Measurements from ENCODE around the gene ASPA. TPM values are rescaled to one million over a fixed set of nuclear protein-coding genes. Genes with fewer than 3 reads are reported as not detected.

Gene ASPA
- total RNA-seq, 1 experiment from 2014 or later, result 0.04 TPM

GRCh38 chr17:3539881-3540540 is 64.2 kb downstream of the ASPA start:
- Mint-ChIP-seq H3K27ac (no peak overlapping the region), H3K4me1 (peaks cover 11% of the 10 kb centered on the region), H3K36me3 (no peaks in the 10 kb centered on the region), H3K4me3 (no peak overlapping the region), H3K27me3 (ENCODE audit: low read depth) (peaks cover 3% of the 10 kb centered on the region; the same call in 1 of the 2 replicates), H3K9me3 (peaks cover 7% of the 10 kb centered on the region)
- ChIA-PET CTCF (no interaction called here), POLR2A (no interaction called here)
- ATAC-seq (0 out of 2 replicates have a peak, but pooled peaks have one; percentile 9), DNase-seq (ENCODE audit: low spot score) (no peak)
- no peak for TF ChIP-seq ZNF423 (CRISPR knock-in tag; IDR thresholded peaks at IDR 0.05)
- TF ChIP-seq ZNF396 (CRISPR knock-in tag; IDR thresholded peaks at IDR 0.05; ENCODE audit: borderline replicate concordance), result no peak
- TF ChIP-seq, protein P1, sequence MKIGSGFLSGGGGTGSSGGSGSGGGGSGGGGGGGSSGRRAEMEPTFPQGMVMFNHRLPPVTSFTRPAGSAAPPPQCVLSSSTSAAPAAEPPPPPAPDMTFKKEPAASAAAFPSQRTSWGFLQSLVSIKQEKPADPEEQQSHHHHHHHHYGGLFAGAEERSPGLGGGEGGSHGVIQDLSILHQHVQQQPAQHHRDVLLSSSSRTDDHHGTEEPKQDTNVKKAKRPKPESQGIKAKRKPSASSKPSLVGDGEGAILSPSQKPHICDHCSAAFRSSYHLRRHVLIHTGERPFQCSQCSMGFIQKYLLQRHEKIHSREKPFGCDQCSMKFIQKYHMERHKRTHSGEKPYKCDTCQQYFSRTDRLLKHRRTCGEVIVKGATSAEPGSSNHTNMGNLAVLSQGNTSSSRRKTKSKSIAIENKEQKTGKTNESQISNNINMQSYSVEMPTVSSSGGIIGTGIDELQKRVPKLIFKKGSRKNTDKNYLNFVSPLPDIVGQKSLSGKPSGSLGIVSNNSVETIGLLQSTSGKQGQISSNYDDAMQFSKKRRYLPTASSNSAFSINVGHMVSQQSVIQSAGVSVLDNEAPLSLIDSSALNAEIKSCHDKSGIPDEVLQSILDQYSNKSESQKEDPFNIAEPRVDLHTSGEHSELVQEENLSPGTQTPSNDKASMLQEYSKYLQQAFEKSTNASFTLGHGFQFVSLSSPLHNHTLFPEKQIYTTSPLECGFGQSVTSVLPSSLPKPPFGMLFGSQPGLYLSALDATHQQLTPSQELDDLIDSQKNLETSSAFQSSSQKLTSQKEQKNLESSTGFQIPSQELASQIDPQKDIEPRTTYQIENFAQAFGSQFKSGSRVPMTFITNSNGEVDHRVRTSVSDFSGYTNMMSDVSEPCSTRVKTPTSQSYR (CRISPR knock-in tag; IDR thresholded peaks at IDR 0.05), result no peak
- TF ChIP-seq ZNF121 (CRISPR knock-in tag; IDR thresholded peaks at IDR 0.05), result no peak
- TF ChIP-seq, protein P2, sequence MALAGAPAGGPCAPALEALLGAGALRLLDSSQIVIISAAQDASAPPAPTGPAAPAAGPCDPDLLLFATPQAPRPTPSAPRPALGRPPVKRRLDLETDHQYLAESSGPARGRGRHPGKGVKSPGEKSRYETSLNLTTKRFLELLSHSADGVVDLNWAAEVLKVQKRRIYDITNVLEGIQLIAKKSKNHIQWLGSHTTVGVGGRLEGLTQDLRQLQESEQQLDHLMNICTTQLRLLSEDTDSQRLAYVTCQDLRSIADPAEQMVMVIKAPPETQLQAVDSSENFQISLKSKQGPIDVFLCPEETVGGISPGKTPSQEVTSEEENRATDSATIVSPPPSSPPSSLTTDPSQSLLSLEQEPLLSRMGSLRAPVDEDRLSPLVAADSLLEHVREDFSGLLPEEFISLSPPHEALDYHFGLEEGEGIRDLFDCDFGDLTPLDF (CRISPR knock-in tag; IDR thresholded peaks at IDR 0.05), result no peak
- TF ChIP-seq IRF2 (CRISPR knock-in tag; IDR thresholded peaks at IDR 0.05; ENCODE audit: borderline replicate concordance, low read depth), result no peak
- TF ChIP-seq NR1H2 (CRISPR knock-in tag; IDR thresholded peaks at IDR 0.05), result no peak
- TF ChIP-seq NFE2L1 (CRISPR knock-in tag; IDR thresholded peaks at IDR 0.05), result no peak
- TF ChIP-seq EMX1 (CRISPR knock-in tag; IDR thresholded peaks at IDR 0.05), result no peak
- no peak for TF ChIP-seq ETV6 (CRISPR knock-in tag; IDR thresholded peaks at IDR 0.05)
- TF ChIP-seq SP1 (CRISPR knock-in tag; conservative IDR thresholded peaks at IDR 0.05), result no peak
- TF ChIP-seq SMAD3 (CRISPR knock-in tag; IDR thresholded peaks at IDR 0.05; ENCODE audit: borderline replicate concordance), result no peak
- no peak for TF ChIP-seq PRRX2 (CRISPR knock-in tag; IDR thresholded peaks at IDR 0.05)
- TF ChIP-seq ATF2 (CRISPR knock-in tag; IDR thresholded peaks at IDR 0.05; ENCODE audit: borderline replicate concordance, low read depth), result no peak
- TF ChIP-seq, protein P3, sequence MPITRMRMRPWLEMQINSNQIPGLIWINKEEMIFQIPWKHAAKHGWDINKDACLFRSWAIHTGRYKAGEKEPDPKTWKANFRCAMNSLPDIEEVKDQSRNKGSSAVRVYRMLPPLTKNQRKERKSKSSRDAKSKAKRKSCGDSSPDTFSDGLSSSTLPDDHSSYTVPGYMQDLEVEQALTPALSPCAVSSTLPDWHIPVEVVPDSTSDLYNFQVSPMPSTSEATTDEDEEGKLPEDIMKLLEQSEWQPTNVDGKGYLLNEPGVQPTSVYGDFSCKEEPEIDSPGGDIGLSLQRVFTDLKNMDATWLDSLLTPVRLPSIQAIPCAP (CRISPR knock-in tag; IDR thresholded peaks at IDR 0.05), result no peak
- TF ChIP-seq TEAD4 (CRISPR knock-in tag; IDR thresholded peaks at IDR 0.05), result no peak
- TF ChIP-seq ZBTB21 (CRISPR knock-in tag; IDR thresholded peaks at IDR 0.05; ENCODE audit: borderline replicate concordance), result no peak
- no peak for TF ChIP-seq PREB (CRISPR knock-in tag; IDR thresholded peaks at IDR 0.05; ENCODE audit: borderline replicate concordance)

Data from WTC11 (cell line).